Activated T-helper 1 cell treated with anti-CD3 and anti-CD28 coated beads, Interleukin-12 subunit alpha, Interleukin-12 subunit beta, Interleukin-2, Interleukin-4 antibody, amounts not matched to agents 30 ng/mL and 10 ng/mL and 1 ng/mL, durations not matched to agents 14 hours and 24 hours and 36 hours (primary cell): Measurements from ENCODE around the gene PEX7. TPM values are rescaled to one million over a fixed set of nuclear protein-coding genes. Genes with fewer than 3 reads are reported as not detected.
"Not testable (repeated sequence)": the region's sequence is repeated elsewhere in the genome, so short reads cannot be mapped to it uniquely, and the experiment has no call there.

Experiments used
- DNase-seq: peaks from one replicate; pipeline ENCODE4 v3.0.0; 2021; ENCODE audit warnings: low spot score
- H3K27ac Mint-ChIP-seq: one replicate; pipeline ENCODE4 v1.8.0; 2021; ENCODE audit warnings: mild to moderate bottlenecking, mixed read lengths
- H3K27me3 Mint-ChIP-seq: one replicate; pipeline ENCODE4 v1.8.0; 2022; ENCODE audit warnings: mild to moderate bottlenecking, moderate library complexity, mixed read lengths; ENCODE audit not compliant: insufficient read depth
- H3K36me3 Mint-ChIP-seq: one replicate; pipeline ENCODE4 v1.8.0; 2021; ENCODE audit warnings: low read depth, mixed read lengths
- H3K4me1 Mint-ChIP-seq: one replicate; pipeline ENCODE4 v1.8.0; 2021; ENCODE audit warnings: low read depth, mixed read lengths
- H3K4me3 Mint-ChIP-seq: one replicate; pipeline ENCODE4 v1.8.0; 2021; ENCODE audit warnings: mild to moderate bottlenecking, moderate library complexity, mixed read lengths
- H3K9me3 Mint-ChIP-seq: one replicate; pipeline ENCODE4 v1.8.0; 2021; ENCODE audit warnings: mixed read lengths
- intact Hi-C: fragments of 100-400 bp; cut with micrococcal nuclease; formaldehyde crosslinking; loops from one replicate; pipeline ENCODE4 v1.15.1; 2024
- total RNA-seq: library from RNA; stranded (reverse); gene quantifications from 2 replicates; pipeline ENCODE4 v1.2.3, GENCODE V29; 2022

The PEX7 gene
- total RNA-seq, 1 donor from 2014 or later, result 3.7 TPM

DNA sequence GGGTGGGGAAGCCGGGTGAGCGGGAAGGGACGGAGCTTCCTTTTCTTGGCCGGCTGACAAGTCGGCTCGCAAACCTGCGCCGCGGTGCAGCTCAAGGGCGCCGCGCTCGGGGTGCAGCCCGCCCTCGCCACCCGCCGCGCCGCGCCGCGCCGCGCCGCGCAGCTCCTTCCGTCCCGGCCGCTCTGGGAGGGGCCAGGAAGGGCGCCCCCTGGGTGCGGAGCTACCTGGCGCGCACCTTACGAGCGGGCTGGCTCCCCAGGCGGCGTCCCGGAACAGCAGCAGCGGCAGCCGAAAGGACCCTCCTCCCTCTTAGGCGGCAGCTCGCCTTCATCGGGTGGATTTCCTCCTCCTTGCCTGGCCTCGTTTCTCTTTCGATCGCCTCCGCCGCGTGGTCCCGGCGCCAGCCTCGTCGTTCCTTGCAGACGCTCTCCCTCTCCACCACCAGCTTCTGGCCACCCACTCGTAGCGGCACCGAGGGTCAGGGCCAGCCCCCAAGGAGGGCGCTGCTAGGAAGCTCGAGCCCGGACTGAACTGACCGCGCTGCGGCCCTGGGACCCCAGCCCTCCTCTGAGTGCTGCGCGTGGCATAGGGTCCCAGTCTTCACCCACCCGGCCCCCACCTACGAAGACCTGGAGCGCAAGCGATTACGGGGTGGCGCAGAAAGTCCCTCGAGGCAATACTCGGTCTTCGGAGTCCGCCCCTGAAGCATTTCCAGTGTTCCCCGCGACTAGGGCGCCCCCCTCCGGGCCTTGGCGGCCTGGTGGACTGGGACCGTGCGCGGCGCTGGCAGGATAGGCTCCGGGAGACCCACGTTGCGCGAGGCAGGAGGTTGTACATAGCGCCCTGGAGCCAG is 29.8 kb upstream of the PEX7 start, which contains the start of gene MAP3K5:
Gene MAP3K5 (minus strand): TSS at position 68 of the 853 bp plus-strand sequence. CDS start 320 bp downstream, outside the sequence.
- H3K27ac Mint-ChIP-seq, result peak within 1 kb of the TSS; percentile 94
- H3K27me3 Mint-ChIP-seq, result peaks cover 4% of the 10 kb centered on the region
- H3K36me3 Mint-ChIP-seq, result peaks cover 6% of the 10 kb centered on the region
- intact Hi-C loops, result loop anchor here (1.0 to 2.0 kb wide), 8 partner anchors 30 to 209 kb away; partner anchors contain the start of gene PEX7
- H3K4me1 Mint-ChIP-seq, result peaks cover 35% of the 10 kb centered on the region
- H3K4me3 Mint-ChIP-seq, result peak within 1 kb of the TSS; percentile 91
- peak; percentile 90 for DNase-seq
- no peaks in the 10 kb centered on the region for H3K9me3 Mint-ChIP-seq

DNA sequence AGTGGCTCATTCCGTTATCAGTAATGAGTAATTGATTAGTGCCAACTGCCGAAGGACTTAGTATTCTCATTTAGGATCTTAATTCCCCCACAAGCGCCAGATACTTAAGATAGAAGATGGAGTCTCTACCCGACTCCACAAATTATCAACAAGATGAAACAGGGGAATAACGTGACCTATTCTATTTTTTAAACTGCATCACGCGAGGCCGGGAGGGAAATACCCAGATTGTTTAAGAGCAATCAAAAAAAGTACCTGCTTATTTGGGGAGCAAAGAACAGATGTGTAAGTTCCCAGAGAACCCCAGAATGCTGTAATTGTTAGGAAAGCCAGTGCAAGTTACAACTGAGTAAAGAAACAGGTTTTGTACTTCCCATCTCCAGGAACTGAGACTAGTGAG is 29.0 kb upstream of the PEX7 start:
- no peaks in the 10 kb centered on the region for H3K9me3 Mint-ChIP-seq
- DNase-seq, result no peak
- intact Hi-C loops, result loop anchor here (1.0 to 2.0 kb wide), 7 partner anchors 29 to 210 kb away; partner anchors contain the start of gene PEX7
- H3K4me3 Mint-ChIP-seq, result peak overlapping the region; percentile 89
- peaks cover 9% of the 10 kb centered on the region for H3K27me3 Mint-ChIP-seq
- H3K27ac Mint-ChIP-seq, result peak overlapping the region; percentile 94
- H3K4me1 Mint-ChIP-seq, result peaks cover 27% of the 10 kb centered on the region
- H3K36me3 Mint-ChIP-seq, result peaks cover 3% of the 10 kb centered on the region

DNA sequence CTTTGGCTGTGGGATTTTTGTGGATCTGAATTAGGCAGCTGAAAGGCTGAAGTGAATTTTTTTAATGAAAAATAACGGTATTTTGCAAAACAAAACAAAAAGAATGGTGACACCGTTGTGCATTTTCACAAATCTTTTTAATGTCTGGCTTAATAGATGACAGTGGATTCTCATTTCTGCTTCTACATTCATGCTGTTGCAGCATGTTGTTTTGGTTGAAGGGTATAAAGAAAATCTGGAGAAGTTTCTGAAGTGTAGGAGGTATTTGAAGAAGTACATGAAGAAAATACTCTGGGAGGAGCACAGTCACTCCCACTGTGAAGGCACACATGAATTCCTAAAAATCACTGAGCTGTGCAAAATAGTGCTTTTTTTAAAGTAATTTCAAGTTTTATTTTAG is 27.0 kb upstream of the PEX7 start:
- DNase-seq, result no peak

DNA sequence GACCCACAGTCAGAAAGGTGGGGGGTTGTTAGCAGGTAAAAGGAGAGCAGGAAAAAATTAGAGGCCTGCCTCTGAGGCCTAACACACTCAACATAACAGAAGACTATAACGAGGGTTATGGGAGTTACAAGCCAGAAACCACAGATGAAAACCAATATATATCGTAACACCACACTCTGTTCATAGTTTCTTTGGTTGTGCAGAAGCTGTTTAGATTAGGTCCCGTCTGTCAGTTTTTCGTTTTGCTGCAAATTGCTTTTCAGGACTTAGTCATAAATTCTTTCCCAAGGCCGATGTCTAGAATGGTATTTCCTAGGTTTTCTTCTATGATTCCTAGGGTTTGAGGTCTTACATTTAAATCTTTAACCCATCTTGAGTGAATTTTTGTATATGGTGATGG is 26.4 kb upstream of the PEX7 start:
- intact Hi-C loops, result no loop called here
- H3K4me3 Mint-ChIP-seq, result no peak overlapping the region

More for the DNA sequence above, 27.0 kb upstream of the PEX7 start:
- Mint-ChIP-seq H3K9me3 (no peaks in the 10 kb centered on the region), H3K27ac (no peak overlapping the region), H3K4me1 (peaks cover 16% of the 10 kb centered on the region), H3K36me3 (no peaks in the 10 kb centered on the region), H3K27me3 (peaks cover 12% of the 10 kb centered on the region), H3K4me3 (no peak overlapping the region)
- intact Hi-C loops, result no loop called here

DNA sequence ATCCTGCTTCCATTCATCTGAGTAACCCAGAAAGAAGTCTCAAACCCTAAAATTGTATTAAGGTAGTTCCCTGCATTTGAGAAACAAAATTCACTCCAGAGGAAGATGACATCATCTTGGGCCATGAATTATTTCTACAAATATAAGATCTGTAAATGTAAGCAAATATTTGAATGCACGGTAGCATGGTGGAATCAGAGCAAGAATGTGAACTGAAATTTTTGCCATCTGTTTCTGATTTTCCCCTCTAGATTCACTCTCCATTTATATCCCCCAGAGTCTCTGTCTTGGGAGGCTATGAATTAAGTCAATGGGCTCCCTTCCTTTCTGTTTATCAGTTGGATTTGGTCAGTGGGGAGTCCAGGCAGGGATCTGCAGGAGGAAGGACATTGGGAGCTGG is 24.3 kb upstream of the PEX7 start:
- H3K36me3 Mint-ChIP-seq, result no peaks in the 10 kb centered on the region
- DNase-seq, result no peak
- H3K4me3 Mint-ChIP-seq, result no peak overlapping the region
- peaks cover 17% of the 10 kb centered on the region for H3K27me3 Mint-ChIP-seq
- intact Hi-C loops, result no loop called here
- H3K4me1 Mint-ChIP-seq, result peaks cover 7% of the 10 kb centered on the region
- no peaks in the 10 kb centered on the region for H3K9me3 Mint-ChIP-seq
- H3K27ac Mint-ChIP-seq, result no peak overlapping the region

More for the DNA sequence above, 26.4 kb upstream of the PEX7 start:
- peaks cover 10% of the 10 kb centered on the region for H3K4me1 Mint-ChIP-seq
- peaks cover 12% of the 10 kb centered on the region for H3K27me3 Mint-ChIP-seq
- no peak overlapping the region for H3K27ac Mint-ChIP-seq
- no peaks in the 10 kb centered on the region for H3K36me3 Mint-ChIP-seq
- no peak for DNase-seq
- H3K9me3 Mint-ChIP-seq, result no peaks in the 10 kb centered on the region

DNA sequence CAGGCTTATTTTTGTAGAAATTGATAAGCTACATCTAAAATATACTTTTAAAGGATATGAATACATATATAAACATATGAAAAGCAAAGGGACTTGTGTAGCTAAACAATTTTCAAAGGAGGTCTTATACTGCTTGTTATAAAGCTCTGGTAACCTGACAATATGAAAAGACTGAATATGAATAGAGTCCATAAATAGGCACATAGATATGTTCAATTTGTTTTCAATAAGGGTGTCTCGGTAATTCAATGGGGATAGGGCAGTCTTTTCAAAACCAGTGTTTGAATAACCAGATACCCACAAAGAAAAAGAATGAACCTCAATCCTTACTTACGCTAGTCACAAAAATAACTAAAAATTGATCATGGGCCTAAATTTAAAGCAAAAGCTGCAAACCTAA is 20.8 kb upstream of the PEX7 start:
- no peak for DNase-seq
- intact Hi-C loops, result no loop called here
- H3K27ac Mint-ChIP-seq, result no peak overlapping the region
- no peaks in the 10 kb centered on the region for H3K4me1 Mint-ChIP-seq
- H3K9me3 Mint-ChIP-seq, result no peaks in the 10 kb centered on the region
- peaks cover 17% of the 10 kb centered on the region for H3K27me3 Mint-ChIP-seq
- no peak overlapping the region for H3K4me3 Mint-ChIP-seq
- no peaks in the 10 kb centered on the region for H3K36me3 Mint-ChIP-seq

DNA sequence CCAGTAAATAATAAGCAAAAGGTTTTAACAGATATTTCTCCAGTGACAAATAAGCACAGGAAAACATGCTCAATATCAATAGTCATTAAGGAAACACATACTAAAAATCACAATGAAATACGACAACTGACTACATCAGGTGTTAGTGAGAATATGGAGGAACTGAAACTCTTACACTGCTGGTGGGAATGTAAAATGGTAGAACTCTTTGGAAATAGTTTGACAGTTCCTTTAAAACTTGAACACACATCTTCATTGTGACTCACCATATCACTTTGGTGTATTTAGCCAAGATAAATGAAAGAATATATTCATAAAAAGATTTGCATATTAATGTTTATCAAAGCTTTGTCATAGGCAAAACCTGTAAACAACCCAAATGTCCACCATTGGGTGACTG is 18.8 kb upstream of the PEX7 start:
- Mint-ChIP-seq H3K27ac (no peak overlapping the region), H3K4me1 (no peaks in the 10 kb centered on the region), H3K27me3 (peaks cover 8% of the 10 kb centered on the region), H3K36me3 (no peaks in the 10 kb centered on the region), H3K9me3 (no peaks in the 10 kb centered on the region), H3K4me3 (no peak overlapping the region)
- no peak for DNase-seq
- intact Hi-C loops, result no loop called here

DNA sequence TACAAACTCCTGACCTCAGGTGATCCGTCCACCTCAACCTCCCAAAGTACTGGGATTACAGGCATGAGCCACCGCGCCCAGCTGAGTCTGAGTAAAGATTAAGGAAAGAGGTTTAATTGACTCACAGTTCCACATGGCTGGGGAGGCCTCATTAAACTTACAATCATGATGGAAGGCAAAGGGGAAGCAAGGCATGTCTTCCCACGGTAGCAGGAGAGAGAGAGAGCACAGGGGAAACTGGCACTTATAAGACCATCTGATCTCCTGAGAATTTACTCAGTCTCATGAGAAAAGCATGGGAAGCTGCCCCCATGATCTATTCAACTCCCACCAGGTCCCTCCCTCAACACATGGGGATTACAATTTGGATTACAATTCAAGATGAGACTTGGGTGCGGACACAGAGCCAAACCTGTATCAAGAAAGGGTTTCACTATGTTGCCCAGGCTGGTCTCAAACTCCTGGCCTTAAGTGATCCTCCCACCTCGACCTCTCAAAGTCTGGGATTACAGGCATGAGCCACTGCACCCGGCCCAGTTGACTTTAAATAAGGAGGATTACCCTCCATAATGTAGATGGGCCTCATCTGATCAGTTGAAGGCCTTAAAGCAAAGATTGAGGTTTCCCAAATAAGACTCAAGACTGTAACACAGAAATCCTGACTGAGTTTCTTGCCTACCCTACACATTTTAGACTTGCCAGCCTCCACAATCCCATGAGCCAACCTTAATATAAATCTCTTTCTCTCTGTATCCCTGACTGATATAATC is 13.1 kb upstream of the PEX7 start:
- H3K27ac Mint-ChIP-seq, result no peak overlapping the region
- intact Hi-C loops, result no loop called here
- H3K4me3 Mint-ChIP-seq, result no peak overlapping the region

DNA sequence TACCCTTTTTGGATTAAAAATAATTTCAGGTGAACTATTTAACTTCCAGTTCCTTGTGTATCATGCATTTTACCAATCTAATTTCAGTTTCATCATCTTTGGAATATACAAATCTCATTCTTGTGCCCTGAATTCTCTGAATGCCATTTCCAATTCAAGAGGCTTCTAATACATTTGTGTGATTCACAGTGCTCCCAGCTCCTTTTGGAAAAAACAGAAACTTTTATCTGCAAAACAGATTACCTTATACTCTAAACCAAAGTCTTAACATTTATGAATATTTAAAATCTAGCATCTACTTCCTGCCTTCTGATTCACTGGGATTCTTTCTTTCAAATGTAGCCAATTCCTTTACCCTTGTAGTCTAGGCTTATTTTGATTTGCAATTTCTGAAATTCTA is 11.1 kb upstream of the PEX7 start:
- Mint-ChIP-seq H3K36me3 (no peaks in the 10 kb centered on the region), H3K27me3 (peaks cover 6% of the 10 kb centered on the region), H3K4me1 (no peaks in the 10 kb centered on the region), H3K27ac (no peak overlapping the region), H3K4me3 (no peak overlapping the region), H3K9me3 (no peaks in the 10 kb centered on the region)
- intact Hi-C loops, result no loop called here
- no peak for DNase-seq

More for the DNA sequence above, 13.1 kb upstream of the PEX7 start:
- Mint-ChIP-seq H3K27me3 (peaks cover 6% of the 10 kb centered on the region), H3K9me3 (no peaks in the 10 kb centered on the region), H3K4me1 (no peaks in the 10 kb centered on the region), H3K36me3 (no peaks in the 10 kb centered on the region)
- no peak for DNase-seq

DNA sequence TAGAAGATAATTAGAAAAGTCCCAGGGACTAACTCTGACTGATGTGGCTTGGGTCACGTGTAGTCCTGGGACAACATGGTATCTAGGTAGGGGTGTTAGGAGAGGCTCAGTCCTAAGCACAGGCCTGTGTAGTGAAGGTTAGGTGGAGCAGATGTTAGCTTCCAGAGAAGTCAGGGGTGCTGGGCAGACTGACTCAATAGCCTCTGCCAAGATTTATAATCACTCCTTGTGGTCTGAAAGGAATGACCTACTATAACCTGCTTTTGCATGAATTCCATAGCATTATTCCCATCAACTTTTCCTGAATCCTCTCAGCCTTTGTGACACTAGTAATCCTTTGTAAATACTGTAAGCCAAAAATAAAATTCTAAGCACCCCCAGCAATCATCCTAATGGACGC is 10.2 kb upstream of the PEX7 start:
- no peak overlapping the region for H3K4me3 Mint-ChIP-seq

DNA sequence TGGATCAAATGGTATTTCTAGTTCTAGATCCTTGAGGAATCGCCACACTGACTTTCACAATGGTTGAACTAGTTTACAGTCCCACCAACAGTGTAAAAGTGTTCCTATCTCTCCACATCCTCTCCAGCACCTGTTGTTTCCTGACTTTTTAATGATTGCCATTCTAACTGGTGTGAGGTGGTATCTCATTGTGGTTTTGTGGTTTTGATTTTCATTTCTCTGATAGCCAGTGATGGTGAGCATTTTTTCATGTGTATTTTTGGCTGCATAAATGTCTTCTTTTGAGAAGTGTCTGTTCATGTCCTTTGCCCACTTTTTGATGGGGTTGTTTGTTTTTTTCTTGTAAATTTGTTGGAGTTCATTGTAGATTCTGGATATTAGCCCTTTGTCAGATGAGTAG is 6.8 kb upstream of the PEX7 start:
- H3K27me3 Mint-ChIP-seq, result peaks cover 15% of the 10 kb centered on the region
- DNase-seq, intact Hi-C loops, H3K4me1 Mint-ChIP-seq, H3K36me3 Mint-ChIP-seq, H3K9me3 Mint-ChIP-seq, H3K27ac Mint-ChIP-seq, H3K4me3 Mint-ChIP-seq: not testable (repeated sequence)

More for the DNA sequence above, 10.2 kb upstream of the PEX7 start:
- no peaks in the 10 kb centered on the region for H3K9me3 Mint-ChIP-seq
- H3K36me3 Mint-ChIP-seq, result no peaks in the 10 kb centered on the region
- no peaks in the 10 kb centered on the region for H3K4me1 Mint-ChIP-seq
- intact Hi-C loops, result no loop called here
- peaks cover 8% of the 10 kb centered on the region for H3K27me3 Mint-ChIP-seq
- DNase-seq, result no peak
- H3K27ac Mint-ChIP-seq, result no peak overlapping the region

DNA sequence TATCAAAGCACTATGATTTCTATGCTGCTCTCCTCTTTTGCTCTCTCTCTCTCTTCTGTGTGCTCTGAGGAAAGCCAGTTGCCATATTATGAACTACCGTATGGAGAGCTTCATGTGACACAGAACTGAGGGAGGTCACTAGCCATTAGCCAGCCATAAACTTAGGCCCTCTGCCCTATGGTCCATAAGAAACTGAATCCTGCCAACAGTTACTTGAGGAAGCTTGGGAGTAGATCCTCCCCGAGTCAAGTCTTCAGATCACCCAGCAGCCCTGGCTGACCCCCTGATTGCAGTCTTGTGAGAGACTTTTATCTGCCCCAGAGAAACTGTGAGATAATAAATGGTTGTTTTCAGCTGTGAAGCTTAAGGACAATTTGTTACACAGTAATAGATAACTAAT is 5.7 kb upstream of the PEX7 start:
- H3K9me3 Mint-ChIP-seq, result no peaks in the 10 kb centered on the region
- no peak overlapping the region for H3K4me3 Mint-ChIP-seq
- peaks cover 15% of the 10 kb centered on the region for H3K27me3 Mint-ChIP-seq
- DNase-seq, result no peak
- no peaks in the 10 kb centered on the region for H3K36me3 Mint-ChIP-seq
- H3K4me1 Mint-ChIP-seq, result peaks cover 5% of the 10 kb centered on the region
- H3K27ac Mint-ChIP-seq, result no peak overlapping the region
- intact Hi-C loops, result no loop called here

DNA sequence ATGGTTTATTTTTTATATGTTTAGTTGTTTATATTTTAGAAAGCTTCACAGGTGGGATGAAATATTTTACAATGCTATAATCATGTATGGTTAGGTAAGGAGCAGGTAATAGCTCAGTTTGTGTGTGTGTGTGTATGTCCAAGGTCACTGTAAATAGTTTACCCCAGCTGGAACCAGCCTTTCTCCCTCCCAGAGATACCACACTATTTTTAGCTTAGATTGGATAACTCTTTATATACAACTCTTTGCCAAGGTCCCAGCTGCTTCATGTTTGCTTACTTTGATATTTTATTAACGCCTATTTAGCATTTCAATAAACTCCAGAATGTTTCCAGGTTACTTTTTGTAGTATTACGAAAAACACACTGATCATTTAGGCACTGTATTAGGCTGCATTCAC is 1.8 kb upstream of the PEX7 start:
- intact Hi-C loops, result loop anchor here (5.0 kb wide), 1 partner anchor 397 kb away; the partner anchor contains the start of gene IFNGR1
- H3K27ac Mint-ChIP-seq, result no peak overlapping the region
- no peak overlapping the region for H3K4me3 Mint-ChIP-seq
- peaks cover 2% of the 10 kb centered on the region for H3K36me3 Mint-ChIP-seq
- DNase-seq, result no peak
- H3K9me3 Mint-ChIP-seq, result no peaks in the 10 kb centered on the region
- H3K27me3 Mint-ChIP-seq, result peaks cover 9% of the 10 kb centered on the region
- H3K4me1 Mint-ChIP-seq, result peaks cover 12% of the 10 kb centered on the region
